K562 (cell line): ENCODE measurements around the gene UBE2V1. TPM values are rescaled to one million over a fixed set of nuclear protein-coding genes. Genes with fewer than 3 reads are reported as not detected.
A peak's percentile ranks its signal among the peaks of the same experiment; 100 is the strongest.

Experiments used
- ARNT ChIP-seq, 2 experiments: fragments of 450-650 bp; IDR thresholded peaks; 2 replicates each; pipeline ENCODE4 v1.6.1; 2016; ENCODE audit warnings: mild to moderate bottlenecking in 1 of 2
- ATF1 ChIP-seq, 2 experiments: fragments of 450-650 bp in 1 of 2; IDR thresholded peaks; 2 replicates each; pipeline ENCODE4 v1.6.1; 2016; ENCODE audit warnings: missing compliant biosample characterization in 1 of 2, missing genetic modification characterization in 1 of 2
- CXXC5 ChIP-seq: fragments of 250-450 bp; sonication (Bioruptor Pico); IDR thresholded peaks from 2 replicates; pipeline ENCODE4 v1.8.0; 2022; ENCODE audit warnings: inconsistent platforms, mild to moderate bottlenecking, moderate library complexity
- LCOR ChIP-seq: sonication (generic); formaldehyde crosslinking; IDR thresholded peaks from 2 replicates; pipeline ENCODE4 v1.8.0; 2022; ENCODE audit warnings: mild to moderate bottlenecking, missing genetic modification reagents
- MCM2 ChIP-seq: fragments of 450-650 bp; IDR thresholded peaks from 2 replicates; pipeline ENCODE4 v1.6.1; 2017; ENCODE audit warnings: low read depth, mild to moderate bottlenecking
- NBN ChIP-seq: fragments of 450-650 bp; IDR thresholded peaks from 2 replicates; pipeline ENCODE4 v1.6.1; 2016; ENCODE audit warnings: low read depth, mild to moderate bottlenecking
- POLR2G ChIP-seq: fragments of 200-400 bp; formaldehyde crosslinking; IDR thresholded peaks from 2 replicates; pipeline ENCODE4 v1.6.1; 2017; ENCODE audit warnings: low read depth, mild to moderate bottlenecking, antibody characterized with exemption, low read length, moderate library complexity
- RBBP5 ChIP-seq: fragments of 200-600 bp; sonication (generic); IDR thresholded peaks from 2 replicates; pipeline ENCODE4 v1.6.1; 2012; ENCODE audit warnings: borderline replicate concordance, mild to moderate bottlenecking, low read length, control low read depth, inconsistent platforms; ENCODE audit not compliant: insufficient read depth, poor library complexity, severe bottlenecking
- TBL1XR1 ChIP-seq, 2 experiments: IDR thresholded peaks; 2 replicates each; pipeline ENCODE4 v1.6.1; 2012; ENCODE audit warnings: improper control_type of control experiment in 2 of 2, low read length in 2 of 2, mild to moderate bottlenecking in 1 of 2
- TSC22D4 ChIP-seq: fragments of 450-650 bp; IDR thresholded peaks from 2 replicates; pipeline ENCODE4 v1.6.1; 2016; ENCODE audit warnings: missing genetic modification characterization, missing biosample characterization, control low read depth
- ZNF124 ChIP-seq: sonication (generic); formaldehyde crosslinking; IDR thresholded peaks from 2 replicates; pipeline ENCODE4 v1.8.1; 2022; ENCODE audit warnings: missing genetic modification reagents
- polyA plus RNA-seq, 8 experiments: library from polyadenylated mRNA; depleted of rRNA in 4 of 8; stranded (reverse) in 5 of 8; unstranded in 3 of 8; fragments of >200 nt; fragmentation: Nextera tagmentation in 2 of 8; fragmentation: Illumina TruSeq in 1 of 8; extraction: Ambion mirVana in 2 of 8; extraction: Trizol in 1 of 8; gene quantifications; 2 replicates each; pipeline versions ENCODE4 v1.2.1 to v1.2.3, GENCODE V29; 2011 to 2014; ENCODE audit warnings: inconsistent platforms in 1 of 8, missing spikeins in 1 of 8
- total RNA-seq, 7 experiments: library from RNA; depleted of rRNA in 6 of 7; stranded (reverse); fragments of >200 nt in 6 of 7; fragmentation: Illumina TruSeq in 2 of 7; extraction: Trizol in 2 of 7; gene quantifications; 2 replicates each; pipeline versions ENCODE4 v1.2.1 to v1.2.3, GENCODE V29; 2011 to 2021; ENCODE audit warnings: low replicate concordance in 1 of 7
- TF ChIP-seq, protein P1 (sequence below): fragments of 450-650 bp; IDR thresholded peaks from 2 replicates; pipeline ENCODE4 v1.7.0; 2016; ENCODE audit warnings: borderline replicate concordance
- TF ChIP-seq, protein P2 (sequence below): fragments of 250-450 bp; sonication (Bioruptor Pico); IDR thresholded peaks from 2 replicates; pipeline ENCODE4 v1.4.0; 2020; ENCODE audit warnings: mild to moderate bottlenecking, moderate library complexity, borderline replicate concordance
- TF ChIP-seq, protein P3 (sequence below): fragments of 250-450 bp; sonication (Bioruptor Pico); IDR thresholded peaks from 2 replicates; pipeline ENCODE4 v1.5.0; 2020; ENCODE audit warnings: mild to moderate bottlenecking
- TF ChIP-seq, protein P4 (sequence below): fragments of 250-450 bp; sonication (Bioruptor Pico); IDR thresholded peaks from 2 replicates; pipeline ENCODE4 v1.9.0; 2021; ENCODE audit warnings: mild to moderate bottlenecking, inconsistent platforms
- TF ChIP-seq, protein P5 (sequence below): fragments of 250-450 bp; sonication (Bioruptor Pico); IDR thresholded peaks from 2 replicates; pipeline ENCODE4 v1.4.0; 2020

UBE2V1 gene
- total and polyA plus RNA-seq, 9 of the 15 experiments (the other 6 are each of a cell fraction or from before 2014, with no cell fraction given), result 93.0 to 357 (median 119) TPM

DNA sequence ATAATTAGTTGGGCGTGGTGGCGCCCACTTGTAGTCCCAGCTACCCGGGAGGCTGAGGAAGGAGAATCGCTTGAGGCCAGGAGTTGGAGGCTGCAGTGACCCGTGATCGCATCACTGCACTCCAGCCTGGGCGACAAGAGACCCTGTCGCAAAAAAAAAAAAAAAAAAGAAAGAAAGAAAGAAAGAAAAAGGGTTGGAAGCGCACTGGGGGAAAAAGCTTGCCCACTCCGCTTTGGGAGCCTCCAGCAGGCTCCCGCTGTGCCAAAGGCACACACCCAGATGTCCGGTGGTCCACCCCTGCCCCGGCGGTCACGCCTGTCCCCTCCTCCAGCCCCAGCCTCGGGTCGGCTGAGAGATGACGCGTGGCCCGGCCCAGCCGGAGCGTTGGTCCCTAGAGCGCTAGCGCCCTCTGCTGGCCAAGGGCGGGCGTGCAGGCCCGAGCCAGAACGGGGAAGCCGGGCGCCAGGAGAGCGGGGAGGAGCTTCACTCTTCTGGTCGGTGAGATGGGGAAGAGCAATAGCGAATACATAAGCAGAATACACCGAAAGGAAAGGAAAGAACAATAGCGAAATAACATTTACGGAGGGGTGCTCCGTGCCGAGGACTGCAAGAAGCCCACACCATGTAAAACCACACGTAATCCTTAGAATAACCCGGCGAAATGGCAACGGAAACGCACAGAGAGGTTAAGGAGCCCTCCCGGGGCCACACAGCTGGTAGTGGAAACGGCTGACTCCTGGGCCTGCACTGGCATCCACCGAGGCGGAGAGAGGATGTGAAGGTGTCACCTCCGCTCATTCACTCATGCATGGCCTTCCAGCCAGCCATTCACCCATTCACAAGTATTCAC lies 41.7 kb downstream of the UBE2V1 start (continued):
- TF ChIP-seq, protein P1, sequence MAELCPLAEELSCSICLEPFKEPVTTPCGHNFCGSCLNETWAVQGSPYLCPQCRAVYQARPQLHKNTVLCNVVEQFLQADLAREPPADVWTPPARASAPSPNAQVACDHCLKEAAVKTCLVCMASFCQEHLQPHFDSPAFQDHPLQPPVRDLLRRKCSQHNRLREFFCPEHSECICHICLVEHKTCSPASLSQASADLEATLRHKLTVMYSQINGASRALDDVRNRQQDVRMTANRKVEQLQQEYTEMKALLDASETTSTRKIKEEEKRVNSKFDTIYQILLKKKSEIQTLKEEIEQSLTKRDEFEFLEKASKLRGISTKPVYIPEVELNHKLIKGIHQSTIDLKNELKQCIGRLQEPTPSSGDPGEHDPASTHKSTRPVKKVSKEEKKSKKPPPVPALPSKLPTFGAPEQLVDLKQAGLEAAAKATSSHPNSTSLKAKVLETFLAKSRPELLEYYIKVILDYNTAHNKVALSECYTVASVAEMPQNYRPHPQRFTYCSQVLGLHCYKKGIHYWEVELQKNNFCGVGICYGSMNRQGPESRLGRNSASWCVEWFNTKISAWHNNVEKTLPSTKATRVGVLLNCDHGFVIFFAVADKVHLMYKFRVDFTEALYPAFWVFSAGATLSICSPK, result 0 out of 2 replicates have a peak, but pooled peaks have one; percentile 40
- TF ChIP-seq TSC22D4 (tag), result no peak
- TF ChIP-seq, protein P2, sequence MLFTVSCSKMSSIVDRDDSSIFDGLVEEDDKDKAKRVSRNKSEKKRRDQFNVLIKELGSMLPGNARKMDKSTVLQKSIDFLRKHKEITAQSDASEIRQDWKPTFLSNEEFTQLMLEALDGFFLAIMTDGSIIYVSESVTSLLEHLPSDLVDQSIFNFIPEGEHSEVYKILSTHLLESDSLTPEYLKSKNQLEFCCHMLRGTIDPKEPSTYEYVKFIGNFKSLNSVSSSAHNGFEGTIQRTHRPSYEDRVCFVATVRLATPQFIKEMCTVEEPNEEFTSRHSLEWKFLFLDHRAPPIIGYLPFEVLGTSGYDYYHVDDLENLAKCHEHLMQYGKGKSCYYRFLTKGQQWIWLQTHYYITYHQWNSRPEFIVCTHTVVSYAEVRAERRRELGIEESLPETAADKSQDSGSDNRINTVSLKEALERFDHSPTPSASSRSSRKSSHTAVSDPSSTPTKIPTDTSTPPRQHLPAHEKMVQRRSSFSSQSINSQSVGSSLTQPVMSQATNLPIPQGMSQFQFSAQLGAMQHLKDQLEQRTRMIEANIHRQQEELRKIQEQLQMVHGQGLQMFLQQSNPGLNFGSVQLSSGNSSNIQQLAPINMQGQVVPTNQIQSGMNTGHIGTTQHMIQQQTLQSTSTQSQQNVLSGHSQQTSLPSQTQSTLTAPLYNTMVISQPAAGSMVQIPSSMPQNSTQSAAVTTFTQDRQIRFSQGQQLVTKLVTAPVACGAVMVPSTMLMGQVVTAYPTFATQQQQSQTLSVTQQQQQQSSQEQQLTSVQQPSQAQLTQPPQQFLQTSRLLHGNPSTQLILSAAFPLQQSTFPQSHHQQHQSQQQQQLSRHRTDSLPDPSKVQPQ (CRISPR knock-in tag), result no peak
- 0 out of 2 replicates have a peak, but pooled peaks have one; percentile 65 for TF ChIP-seq NBN
- TF ChIP-seq TBL1XR1 (IDR thresholded peaks at IDR 0.05; ENCODE audit: low read length in 2 of 2), result peak in 1 of 2 experiments; percentile 30; a peak in 1 of 4 replicates
- TF ChIP-seq ARNT (IDR thresholded peaks at IDR 0.05), result 0 out of 4 replicates have a peak, but pooled peaks of 1 of the 2 experiments have one; percentile 60
- TF ChIP-seq ATF1 (CRISPR knock-in tag; IDR thresholded peaks at IDR 0.05), result no peak
- TF ChIP-seq ATF1 (tag; IDR thresholded peaks at IDR 0.05), result peak; percentile 93
- TF ChIP-seq, protein P3, sequence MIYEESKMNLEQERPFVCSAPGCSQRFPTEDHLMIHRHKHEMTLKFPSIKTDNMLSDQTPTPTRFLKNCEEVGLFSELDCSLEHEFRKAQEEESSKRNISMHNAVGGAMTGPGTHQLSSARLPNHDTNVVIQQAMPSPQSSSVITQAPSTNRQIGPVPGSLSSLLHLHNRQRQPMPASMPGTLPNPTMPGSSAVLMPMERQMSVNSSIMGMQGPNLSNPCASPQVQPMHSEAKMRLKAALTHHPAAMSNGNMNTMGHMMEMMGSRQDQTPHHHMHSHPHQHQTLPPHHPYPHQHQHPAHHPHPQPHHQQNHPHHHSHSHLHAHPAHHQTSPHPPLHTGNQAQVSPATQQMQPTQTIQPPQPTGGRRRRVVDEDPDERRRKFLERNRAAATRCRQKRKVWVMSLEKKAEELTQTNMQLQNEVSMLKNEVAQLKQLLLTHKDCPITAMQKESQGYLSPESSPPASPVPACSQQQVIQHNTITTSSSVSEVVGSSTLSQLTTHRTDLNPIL (CRISPR knock-in tag), result no peak
- TF ChIP-seq, protein P4, sequence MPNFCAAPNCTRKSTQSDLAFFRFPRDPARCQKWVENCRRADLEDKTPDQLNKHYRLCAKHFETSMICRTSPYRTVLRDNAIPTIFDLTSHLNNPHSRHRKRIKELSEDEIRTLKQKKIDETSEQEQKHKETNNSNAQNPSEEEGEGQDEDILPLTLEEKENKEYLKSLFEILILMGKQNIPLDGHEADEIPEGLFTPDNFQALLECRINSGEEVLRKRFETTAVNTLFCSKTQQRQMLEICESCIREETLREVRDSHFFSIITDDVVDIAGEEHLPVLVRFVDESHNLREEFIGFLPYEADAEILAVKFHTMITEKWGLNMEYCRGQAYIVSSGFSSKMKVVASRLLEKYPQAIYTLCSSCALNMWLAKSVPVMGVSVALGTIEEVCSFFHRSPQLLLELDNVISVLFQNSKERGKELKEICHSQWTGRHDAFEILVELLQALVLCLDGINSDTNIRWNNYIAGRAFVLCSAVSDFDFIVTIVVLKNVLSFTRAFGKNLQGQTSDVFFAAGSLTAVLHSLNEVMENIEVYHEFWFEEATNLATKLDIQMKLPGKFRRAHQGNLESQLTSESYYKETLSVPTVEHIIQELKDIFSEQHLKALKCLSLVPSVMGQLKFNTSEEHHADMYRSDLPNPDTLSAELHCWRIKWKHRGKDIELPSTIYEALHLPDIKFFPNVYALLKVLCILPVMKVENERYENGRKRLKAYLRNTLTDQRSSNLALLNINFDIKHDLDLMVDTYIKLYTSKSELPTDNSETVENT, result peak; percentile 43; the same call in 1 of the 2 replicates
- peak; percentile 75 for TF ChIP-seq POLR2G
- TF ChIP-seq RBBP5, result no peak
- TF ChIP-seq MCM2, result no peak
- TF ChIP-seq, protein P5, sequence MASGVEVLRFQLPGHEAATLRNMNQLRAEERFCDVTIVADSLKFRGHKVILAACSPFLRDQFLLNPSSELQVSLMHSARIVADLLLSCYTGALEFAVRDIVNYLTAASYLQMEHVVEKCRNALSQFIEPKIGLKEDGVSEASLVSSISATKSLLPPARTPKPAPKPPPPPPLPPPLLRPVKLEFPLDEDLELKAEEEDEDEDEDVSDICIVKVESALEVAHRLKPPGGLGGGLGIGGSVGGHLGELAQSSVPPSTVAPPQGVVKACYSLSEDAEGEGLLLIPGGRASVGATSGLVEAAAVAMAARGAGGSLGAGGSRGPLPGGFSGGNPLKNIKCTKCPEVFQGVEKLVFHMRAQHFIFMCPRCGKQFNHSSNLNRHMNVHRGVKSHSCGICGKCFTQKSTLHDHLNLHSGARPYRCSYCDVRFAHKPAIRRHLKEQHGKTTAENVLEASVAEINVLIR (CRISPR knock-in tag), result peak; percentile 63; the same call in 1 of the 2 replicates
- no peak for TF ChIP-seq ZNF124 (CRISPR knock-in tag)
- TF ChIP-seq LCOR (CRISPR knock-in tag), result no peak; the same call in 1 of the 2 replicates
- peak; percentile 79 for TF ChIP-seq CXXC5 (CRISPR knock-in tag)
